OCI-M1 (cell line): ENCODE data around the gene JCAD.
A peak's percentile ranks its signal among the peaks of the same experiment; 100 is the strongest.

Experiments
- DNase-seq: peaks from one replicate; lab custom pipeline; 2025; lab: John Stamatoyannopoulos, UW

The JCAD gene

DNA sequence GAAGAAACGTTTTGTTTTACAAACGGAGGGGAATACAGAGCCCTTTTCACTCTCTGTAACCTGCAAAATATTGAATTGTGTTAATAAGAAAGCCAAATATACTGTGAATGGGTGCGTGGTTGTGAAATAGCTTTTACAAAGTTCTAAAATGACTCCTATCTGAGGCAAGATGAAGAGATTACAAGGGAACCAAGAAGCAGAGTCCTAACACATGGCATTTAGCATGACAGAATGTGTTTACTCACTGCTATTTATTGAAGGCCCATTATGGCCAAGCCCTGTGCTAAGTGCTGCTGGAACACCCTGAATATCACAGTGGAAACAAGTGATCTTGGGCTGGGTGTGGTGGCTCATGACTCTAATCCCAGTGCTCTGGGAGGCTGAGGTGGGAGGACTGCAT is 12.9 kb downstream of the JCAD start:
- no peak for DNase-seq

DNA sequence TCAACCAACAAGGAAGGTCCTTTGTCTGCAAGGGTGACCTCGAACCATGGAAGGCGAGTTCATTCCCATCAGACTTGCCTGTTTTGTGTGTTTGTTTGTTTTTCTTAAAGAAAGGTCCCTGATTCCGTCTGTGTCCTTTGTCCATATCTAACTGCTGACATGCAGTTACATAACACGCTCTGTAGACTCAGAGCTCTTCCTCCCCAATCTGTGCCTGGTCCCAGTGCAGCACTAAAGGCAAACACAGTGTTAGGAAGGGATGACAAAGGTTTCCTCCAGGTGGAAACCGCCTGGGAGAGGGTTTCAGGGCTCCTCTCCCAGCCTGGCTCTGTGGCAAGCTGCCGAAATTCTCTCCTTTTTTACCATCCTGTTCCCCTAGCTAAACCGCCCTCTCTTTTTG is 13.4 kb downstream of the JCAD start:
- DNase-seq: no peak

DNA sequence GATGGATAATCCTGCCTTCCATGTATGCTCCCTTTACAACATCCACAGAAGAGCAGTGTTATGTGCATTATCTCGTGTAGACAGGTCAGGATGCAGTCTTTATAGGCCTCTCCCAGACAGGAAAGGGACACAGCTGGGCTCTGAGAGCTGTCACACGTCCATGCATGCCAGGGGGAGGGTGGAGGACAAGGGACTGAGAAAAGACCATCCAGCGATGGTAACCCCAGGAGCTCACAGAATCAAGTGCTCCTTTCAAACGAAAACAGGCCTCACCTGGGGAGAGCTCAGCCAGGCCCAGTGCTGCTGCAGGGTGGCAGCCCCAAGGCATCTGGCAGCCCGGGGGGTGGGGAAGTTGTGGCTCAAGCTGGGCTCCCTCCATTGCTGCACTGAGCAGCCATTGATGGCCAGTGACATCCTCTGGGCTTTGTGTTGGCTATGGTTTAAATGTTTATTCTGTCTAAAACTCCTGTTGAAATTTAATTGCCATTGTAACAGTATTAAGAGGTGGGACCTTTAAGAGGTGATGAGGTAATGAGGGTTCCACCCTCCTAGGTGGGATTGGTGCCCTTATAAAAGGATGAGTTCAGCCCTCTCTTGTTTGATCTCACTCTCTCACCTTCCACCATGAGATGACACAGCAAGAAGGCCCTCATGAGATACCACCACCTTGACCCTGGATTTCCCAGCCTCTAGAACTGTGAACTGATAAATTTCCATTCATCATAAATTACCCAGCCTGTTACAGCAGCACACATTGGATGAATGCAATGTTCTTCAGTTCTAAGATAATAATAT is 15.7 kb downstream of the JCAD start:
- no peak for DNase-seq

DNA sequence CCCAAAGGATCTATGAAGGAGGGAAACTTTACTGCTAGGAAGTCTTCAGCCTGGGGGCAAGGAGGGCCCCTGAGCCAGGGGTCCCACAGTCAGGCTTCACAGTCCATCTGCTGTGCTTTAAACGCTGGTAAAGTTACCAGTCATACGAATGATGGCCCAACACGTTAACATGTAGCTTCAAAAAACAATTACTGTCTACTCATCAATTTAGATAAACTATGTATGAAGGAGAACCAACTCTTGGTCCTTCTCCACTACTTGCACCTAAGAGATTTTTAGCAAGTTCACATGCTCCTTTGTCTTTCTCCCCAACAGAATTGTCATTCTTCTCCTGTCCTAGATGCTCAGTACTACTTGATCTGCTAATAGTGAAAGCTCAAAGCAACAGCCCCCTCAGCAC is 16.6 kb downstream of the JCAD start:
- no peak for DNase-seq

DNA sequence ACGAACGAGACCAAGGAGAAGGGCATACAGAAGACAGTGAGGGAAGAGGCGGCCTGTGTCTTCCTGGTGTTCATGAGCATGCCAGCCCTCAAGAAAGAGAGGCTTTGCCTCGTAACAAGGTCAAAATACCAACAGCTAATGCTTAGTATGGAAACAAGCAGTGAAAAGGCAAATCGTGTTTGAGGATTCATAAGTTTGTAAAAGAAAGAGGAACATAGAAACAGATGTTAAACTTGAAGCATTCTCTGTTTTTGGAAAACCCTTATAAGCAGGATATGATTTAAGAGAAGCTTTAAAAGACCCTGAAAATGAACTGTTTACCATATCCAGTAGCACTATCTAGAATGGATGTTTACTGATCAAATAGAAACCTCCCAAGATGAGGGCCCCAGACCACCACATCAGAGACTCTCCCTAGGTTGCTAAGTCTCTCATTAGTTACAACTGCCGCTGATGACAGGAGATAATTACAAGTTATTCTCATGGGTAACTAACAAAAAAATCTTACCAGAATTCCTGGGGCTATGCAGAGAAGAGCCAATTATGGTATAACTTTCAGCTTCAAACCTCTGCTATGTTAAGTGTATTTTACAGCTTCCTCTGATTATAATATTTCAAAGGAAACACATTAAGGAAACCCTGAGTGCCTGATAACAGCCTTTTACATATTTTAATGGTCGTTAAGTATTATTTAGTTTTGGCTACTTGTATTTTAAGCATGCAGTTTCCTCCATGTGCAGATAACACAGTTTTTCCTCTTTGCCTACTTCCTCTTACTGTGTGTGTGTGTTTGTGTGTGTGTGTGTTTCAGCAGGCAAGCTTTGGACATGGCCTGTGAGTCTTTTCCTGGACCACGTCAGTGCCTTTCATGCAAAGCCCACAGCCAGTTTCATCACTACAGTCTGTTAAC is 17.9 kb downstream of the JCAD start:
- DNase-seq: peak; percentile 12

DNA sequence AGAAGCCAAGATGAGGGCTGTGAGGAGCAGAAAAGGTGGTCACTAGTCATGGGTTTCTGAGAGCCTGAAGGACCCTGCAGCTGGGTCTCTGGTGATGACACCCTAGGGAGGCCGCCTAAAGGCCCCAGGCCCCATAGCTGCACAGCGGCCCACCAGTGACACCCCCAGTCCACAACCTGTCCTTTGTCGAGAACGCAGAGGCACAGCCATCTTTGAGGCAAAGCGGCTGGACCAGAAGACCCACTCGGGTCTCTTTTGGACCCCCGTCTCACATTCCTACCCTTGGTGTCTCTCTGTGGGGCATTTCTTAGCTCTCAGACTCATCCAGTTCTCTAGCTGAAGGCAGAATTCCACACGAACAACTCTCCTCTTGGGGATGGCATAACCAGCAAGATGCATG is 18.8 kb downstream of the JCAD start:
- no peak for DNase-seq

DNA sequence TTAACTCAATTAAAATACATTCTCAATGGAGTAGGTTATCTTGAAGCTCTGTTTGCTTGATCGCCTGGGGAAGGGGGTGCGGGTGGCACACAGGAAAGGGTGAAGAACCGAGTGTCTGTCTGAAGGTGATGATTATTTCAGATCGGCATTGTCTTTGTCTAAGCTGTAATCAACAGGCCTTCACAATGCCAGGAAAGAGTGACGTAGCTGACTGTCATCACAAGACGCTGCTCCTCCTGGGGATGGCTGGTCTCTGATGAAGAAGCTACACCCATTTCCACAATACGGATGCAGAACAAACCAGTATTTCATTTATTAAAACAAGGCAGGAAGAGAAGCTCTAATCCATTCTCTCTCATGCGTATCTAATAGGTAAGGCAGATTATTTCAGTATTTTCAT is 19.4 kb downstream of the JCAD start:
- DNase-seq: no peak

DNA sequence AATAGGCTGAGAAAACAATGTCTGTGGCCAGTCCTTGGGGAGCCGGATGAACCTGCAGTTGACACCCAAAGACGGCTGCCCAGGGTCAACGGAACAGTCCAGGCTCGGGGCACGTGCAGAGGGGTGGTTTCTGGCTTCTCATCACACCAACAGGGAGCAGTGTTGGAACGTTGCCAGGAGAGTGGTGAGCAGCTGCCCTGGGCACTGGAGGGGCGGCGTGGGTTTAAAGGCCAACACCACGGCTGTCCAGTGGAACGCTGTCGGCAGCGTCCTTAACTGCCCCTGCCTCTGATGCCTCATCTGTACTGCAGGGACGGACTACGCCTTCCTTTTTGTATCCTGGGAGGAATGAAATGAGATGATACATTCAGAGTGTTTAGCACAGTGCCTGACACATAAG is 19.8 kb downstream of the JCAD start:
- DNase-seq: no peak

DNA sequence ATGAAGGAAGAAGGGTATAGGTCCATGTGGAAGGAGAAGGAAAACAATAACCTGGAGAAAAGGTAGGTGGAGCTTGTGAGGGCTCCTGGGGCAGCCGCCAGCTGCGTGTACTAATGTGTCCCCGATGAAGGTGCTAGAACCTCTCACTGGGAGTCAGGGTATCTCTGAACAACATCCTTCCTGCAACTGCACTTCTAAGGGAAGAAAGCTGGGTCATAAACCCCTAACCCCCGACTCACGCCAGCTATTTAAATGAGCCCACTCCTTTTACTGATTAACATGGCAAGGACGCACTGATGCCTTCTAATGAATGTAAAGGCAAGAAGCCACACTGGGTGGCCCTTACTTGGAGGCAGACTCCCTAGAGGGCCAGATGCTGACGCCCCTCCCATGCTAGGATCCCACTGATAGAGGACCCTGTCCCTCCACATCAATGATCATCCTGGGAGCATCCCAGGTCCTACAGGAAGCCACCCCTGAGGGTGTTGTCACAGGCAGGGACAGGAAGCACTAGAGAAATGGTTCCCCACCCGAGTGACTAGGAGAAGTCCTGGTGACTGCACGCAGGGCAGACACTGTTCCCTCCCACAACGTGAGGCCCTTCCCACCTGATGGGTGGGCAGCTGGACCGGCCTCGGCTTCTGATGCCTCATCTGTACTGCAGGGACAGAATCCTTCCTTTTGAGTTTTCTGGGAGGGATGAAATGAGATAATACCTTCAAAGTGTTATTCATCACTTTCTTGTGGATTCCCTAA is 20.4 kb downstream of the JCAD start:
- DNase-seq: no peak

DNA sequence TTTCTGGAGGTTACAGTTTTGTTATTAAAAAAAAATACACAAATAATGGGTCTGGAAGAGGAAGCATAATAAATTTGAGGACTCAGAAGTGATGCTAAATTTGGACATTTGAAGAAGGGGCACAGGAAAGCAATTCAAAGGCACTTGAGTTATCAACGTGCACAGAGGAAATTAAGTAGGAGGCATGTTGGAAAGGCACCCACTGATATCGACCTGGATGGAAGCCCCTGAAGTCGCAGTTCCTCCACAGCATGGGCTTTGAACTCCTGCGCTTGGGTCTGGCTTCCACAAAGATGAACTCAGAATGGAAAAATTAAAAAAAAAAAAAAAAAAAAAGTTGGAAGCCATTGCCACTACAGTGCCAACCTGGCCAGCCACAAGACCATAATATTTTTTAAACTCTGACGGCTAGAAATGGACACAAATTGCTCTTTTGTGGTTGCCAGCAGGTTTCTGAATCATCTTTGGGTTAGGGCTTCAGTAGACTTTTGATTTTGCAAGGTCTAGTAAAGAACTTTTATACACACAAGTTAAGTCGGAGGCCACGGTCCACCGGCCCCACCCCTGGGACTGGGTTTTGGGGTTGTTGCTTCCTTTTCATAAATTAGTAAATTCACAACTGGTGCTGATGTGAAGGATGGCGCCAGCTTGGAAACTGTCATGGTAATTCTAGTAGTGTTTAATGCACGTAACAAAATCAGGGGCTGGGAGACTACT is 21.6 kb downstream of the JCAD start:
- DNase-seq: no peak

DNA sequence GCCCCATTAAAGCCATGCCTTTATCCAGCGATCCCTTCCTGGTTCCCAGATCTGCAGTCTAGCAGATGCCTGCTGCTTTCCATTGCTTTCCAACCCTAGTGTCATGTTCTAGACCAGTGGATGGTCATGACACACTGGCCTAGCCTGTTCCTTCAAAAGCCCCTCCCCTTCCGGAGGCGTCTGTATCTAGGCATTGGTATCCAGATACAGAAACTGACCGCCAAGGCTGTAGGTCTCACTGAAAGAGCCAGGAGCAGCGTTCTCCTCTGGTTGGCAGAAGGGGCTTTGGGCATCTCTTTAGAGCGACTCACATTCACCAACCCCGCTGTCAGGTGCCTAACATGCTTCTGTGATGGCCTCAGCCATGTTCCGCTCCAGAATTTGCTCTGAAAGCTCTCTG is 22.6 kb downstream of the JCAD start:
- DNase-seq: no peak

DNA sequence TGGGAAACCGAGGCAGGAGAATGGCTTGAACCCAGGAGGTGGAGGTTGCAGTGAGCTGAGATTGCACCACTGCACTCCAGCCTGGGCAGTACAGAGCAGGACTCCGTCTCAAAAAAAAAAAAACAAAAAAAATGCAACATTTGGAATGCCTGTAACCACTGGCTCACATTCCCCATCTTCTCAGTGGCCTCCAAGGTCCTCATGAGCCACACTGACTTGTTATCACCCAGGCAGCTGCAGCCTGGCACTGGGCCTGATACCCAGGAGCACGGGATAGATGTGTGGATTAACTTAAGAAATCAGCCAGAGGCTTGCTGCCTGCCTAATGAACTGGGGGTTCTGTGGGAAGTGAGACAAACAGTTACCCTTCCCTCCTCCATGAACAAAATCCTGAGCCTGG is 23.0 kb downstream of the JCAD start:
- no peak for DNase-seq

DNA sequence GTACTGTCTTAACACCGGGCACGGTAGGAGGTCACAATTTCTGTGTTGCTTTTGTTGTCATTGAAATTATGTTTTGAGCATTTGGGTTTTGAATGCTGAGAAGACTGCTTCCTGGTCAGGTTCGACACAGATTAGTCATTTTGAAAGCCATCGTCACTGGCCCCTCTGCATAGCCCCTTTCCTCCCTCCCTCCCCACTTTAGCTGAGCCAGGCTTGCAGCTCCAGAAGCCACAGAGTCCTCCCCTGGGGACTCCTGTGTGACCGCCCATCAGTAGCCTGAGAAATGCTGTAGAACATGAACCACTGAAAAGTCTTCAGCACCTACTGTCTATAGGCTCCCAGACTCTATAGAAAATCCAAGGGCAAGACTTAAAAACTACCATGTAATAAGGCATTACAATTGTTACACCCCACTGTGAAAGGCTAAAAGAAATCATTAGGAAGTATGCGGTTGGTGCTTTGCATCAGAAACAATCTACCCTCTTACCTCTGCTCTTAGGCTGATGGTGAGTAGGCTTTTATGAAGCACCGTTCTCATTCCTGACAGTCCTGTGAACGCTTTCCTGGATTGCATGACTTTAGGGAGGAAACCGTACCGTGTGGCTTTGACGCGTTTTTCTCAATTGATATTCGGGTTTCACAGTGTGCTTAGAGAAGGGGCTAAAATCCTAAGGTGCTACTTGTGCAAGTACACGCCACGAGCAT is 24.8 kb downstream of the JCAD start:
- DNase-seq: no peak

DNA sequence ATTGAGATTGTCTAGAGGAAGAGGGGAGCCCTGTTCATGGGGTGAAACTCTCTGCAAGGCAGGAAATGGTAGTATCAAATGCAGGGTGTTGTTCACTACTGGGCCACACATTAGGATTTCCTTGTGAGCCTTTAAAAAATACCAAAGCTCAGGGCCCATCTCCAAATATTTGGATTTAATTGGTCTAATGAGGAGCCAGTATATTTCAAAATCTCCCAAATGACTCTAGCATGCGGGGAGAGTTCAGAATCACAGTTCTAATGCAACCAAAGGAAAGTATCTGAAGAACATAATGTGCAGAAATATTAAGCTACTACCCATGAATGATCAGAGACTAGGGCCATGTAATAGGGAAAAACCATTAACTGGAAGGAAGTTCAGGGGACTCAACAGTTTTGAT is 27.3 kb downstream of the JCAD start:
- DNase-seq: no peak

DNA sequence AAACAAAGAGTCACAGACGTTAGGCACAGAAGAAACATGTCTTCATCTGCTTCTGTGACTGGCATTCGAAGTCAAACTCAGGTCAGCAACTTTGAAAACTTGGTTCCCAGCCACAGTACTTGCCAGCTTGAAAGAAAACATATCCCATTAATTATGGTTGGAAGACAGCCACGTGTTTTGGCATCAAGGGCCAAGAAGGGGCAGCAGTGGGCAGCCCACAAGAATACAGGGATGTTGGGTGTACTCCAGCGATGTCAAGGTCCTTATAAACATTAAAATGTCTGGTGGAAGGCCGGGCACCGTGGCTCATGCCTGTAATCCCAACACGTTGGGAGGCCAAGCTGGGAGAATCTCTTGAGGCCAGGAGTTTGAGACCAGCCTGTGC is 29.5 kb downstream of the JCAD start:
- DNase-seq: no peak

DNA sequence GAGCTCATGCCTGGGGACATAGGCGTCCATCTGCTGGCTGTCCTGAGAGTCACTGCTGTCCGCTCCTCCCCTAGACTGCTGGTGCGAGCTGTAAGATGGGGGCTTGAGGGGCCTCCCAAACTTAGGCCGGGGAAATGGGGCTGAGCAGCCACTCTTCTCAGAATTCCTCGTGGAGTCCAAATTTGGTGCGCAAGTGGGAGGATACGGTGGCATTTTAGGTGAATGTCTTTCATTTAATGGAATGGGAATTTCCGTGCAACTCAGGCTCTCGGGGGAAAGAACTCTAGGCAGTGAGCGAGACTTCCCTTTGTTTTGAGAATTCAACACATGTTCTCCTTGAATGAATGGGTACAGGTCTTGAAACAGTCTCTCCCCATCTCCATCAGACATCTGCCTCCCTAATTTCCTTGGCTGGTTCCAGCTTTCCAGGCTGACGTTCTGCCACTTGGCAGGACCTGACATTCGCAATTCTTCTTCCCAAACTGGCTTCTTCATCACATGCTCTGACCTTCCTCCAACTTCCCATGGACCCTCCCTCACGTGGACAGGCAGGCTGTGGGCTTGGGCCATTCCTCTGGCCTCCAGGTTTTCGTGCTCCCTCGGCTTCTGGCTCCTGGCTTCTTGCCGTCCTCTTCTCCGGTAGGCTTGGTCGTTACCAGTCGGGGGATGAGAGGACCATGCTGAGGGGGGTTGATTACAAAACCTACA is 30.1 kb downstream of the JCAD start:
- DNase-seq: no peak

DNA sequence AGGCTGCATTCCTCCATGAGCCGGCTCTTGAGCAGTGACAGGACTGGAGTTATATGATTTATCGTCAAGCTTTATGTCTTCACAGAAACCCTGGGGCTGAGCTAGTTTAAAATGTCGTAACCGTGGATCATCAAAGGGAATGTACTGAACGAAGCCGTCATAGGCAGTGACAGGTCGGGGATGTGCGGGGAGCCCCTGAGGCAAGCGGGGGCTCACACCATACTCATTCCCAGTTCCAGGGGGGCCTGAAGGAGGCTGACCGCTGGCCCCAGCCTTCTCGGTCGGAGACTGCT is 30.7 kb downstream of the JCAD start:
- no peak for DNase-seq

DNA sequence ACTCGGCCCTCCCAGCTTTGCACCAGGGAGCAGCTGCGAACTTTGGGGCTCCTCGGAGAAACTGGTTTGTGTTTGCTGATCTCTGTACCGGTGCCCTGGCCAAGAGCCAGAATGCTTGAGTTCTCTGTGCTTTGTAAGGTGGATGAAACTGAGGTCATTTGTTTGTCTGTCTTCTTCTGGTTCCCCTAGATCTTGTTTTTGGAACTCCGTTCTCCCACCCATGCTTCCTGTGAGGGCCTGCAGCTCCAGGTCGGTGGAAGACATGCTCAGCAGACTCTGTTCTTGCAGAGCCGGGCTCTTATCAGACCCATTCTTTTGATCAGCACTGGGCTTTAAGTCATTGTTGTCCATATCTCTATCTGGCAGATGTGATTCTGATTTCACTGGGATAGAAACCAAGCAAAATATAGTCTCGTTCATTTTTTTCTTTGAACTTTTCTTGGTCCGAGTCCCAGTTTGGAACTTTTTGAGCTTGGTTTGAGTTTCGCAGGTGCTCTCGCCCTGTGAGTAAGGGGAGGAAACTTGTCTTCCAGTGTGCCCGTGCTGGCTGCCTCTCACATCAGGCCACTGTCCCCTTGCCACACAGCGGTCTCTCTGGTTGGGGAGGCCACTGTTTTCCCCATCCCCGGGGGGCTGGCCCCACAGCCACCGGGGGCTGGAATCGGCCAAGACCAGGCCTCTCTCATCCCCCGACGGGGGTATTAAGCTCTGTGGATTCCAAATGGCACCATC is 31.2 kb downstream of the JCAD start:
- DNase-seq: no peak

DNA sequence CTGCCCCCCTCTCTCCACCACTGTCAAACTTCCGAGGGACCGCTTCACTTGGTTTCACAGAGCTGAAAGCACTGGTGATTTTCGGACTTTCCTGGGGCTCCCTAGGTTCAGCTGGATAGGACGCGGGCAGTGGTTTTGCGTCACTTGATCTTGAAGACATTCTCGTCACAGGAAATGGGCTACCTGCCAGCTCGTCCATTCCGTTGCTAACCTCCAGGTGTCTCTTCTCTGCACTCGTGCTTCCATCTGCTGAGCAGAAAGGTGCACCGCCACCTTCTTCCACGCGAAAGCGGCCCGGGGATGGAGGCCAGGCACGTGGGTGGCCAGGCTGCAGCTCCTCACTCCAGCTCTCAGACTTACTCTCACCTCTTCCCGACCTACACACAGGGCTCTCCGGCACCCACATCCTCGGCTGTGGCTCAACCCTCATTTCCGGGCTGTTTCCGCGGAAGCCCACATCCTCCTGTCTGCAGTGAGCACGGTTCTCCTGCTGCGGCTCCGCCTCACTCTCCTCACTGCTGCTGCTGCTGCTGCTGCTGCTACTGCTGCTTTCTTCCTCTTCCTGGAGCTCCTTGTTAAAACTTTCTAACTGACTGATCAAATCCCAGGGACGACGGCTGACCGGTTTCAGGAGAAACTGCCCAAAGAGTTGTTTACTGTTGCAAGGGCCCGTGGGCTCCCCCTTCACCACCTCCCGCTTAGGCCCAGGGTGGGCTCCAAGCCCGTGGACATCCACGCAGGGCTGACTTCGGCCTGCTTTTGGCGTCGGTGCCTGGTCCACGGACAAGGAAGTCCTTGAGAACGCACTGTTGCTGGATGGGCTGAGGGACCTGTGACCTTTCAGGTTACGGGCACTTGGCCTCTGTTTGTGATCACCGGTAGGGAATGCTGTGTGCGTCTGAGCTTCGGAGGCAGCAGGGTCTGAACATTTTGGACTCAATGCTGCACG is 32.1 kb downstream of the JCAD start:
- peak; percentile 13 for DNase-seq
